HG03354 (cell line): ENCODE data around the gene POLR2M.

Experiments used
- ATAC-seq: cut with Tn5 transposase; IDR thresholded peaks from one replicate; pipeline ENCODE4 v1.9.1; 2021; ENCODE audit warnings: mild to moderate bottlenecking; ENCODE audit not compliant: unreplicated experiment, poor library complexity, severe bottlenecking

The POLR2M gene

GRCh38 chr15:57690341-57690966 is 16.1 kb upstream of the POLR2M start:
- ATAC-seq, result no peak

- ATAC-seq, result no peak
These were observed 15.4 kb upstream of the POLR2M start for GRCh38 chr15:57691082-57691481.

- no peak for ATAC-seq
These were observed 13.8 kb upstream of the POLR2M start for GRCh38 chr15:57692709-57693108.

GRCh38 chr15:57694279-57694678 is 12.2 kb upstream of the POLR2M start:
- no peak for ATAC-seq

- no peak for ATAC-seq
These were observed 10.4 kb upstream of the POLR2M start for GRCh38 chr15:57696146-57696545.

GRCh38 chr15:57697588-57697987 is 8.9 kb upstream of the POLR2M start:
- no peak for ATAC-seq

GRCh38 chr15:57698243-57698642 is 8.3 kb upstream of the POLR2M start:
- ATAC-seq, result no peak

GRCh38 chr15:57698991-57699390 is 7.5 kb upstream of the POLR2M start:
- ATAC-seq, result no peak

GRCh38 chr15:57703387-57703786 is 3.1 kb upstream of the POLR2M start:
- no peak for ATAC-seq

- ATAC-seq, result no peak
These were observed 2.1 kb upstream of the POLR2M start for GRCh38 chr15:57704441-57704840.

GRCh38 chr15:57705746-57706404 is 639 bp upstream of the POLR2M start:
- no peak for ATAC-seq

- ATAC-seq, result no peak
These were observed 1.5 kb downstream of the POLR2M start for GRCh38 chr15:57708047-57708446.

GRCh38 chr15:57718309-57718708 is 11.8 kb downstream of the POLR2M start:
- ATAC-seq, result no peak

GRCh38 chr15:57720867-57721266 is 14.4 kb downstream of the POLR2M start:
- ATAC-seq, result no peak

GRCh38 chr15:57726411-57726810 is 19.9 kb downstream of the POLR2M start:
- no peak for ATAC-seq

- ATAC-seq, result no peak
These were observed 20.5 kb downstream of the POLR2M start for GRCh38 chr15:57727031-57727430.

GRCh38 chr15:57728436-57728835 is 21.9 kb downstream of the POLR2M start:
- no peak for ATAC-seq

GRCh38 chr15:57730876-57731275 is 24.4 kb downstream of the POLR2M start:
- no peak for ATAC-seq

- ATAC-seq, result no peak
These were observed 25.1 kb downstream of the POLR2M start for GRCh38 chr15:57731530-57732103.

GRCh38 chr15:57732526-57733331 is 26.2 kb downstream of the POLR2M start:
- ATAC-seq, result no peak

- no peak for ATAC-seq
These were observed 28.3 kb downstream of the POLR2M start for GRCh38 chr15:57734860-57735259.
